Measurements from ENCODE around the gene TENM3.

The TENM3 gene

GRCh38 chr4:182454440-182455013, 211.3 kb downstream of the TENM3 start:
- DNase-seq (ENCODE audit: low spot score), result no peak

- no peak for DNase-seq (ENCODE audit: low spot score)
Observed at GRCh38 chr4:182465114-182465513, 221.9 kb downstream of the TENM3 start.

DNA sequence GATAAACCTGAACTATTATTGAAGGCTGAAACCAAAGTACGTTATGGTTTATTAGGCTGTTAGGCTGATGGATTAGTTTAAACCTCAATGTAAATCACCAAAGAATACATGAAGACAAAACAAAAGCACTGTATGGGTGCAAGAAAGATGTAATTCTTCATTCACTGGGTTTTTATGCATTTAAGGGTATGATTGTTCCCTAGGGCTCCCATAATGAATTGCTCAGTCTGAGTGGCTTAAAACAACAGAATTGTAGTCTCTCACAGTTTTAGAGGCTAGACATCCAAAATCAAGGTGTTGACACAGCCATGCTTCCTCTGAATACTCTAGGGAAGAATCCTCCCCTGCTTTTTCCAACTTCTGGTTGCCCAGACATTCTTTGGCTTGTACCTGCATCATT, 222.8 kb downstream of the TENM3 start:
- no peak for DNase-seq (ENCODE audit: low spot score)

- DNase-seq (ENCODE audit: low spot score), result no peak
Observed at GRCh38 chr4:182470215-182470614, 227.0 kb downstream of the TENM3 start.

GRCh38 chr4:182475539-182475938, 232.3 kb downstream of the TENM3 start:
- no peak for DNase-seq (ENCODE audit: low spot score)

GRCh38 chr4:182478475-182478874, 235.3 kb downstream of the TENM3 start:
- peak; percentile 39 for DNase-seq (ENCODE audit: low spot score)

- no peak for DNase-seq (ENCODE audit: low spot score)
Observed at GRCh38 chr4:182483685-182484084, 240.5 kb downstream of the TENM3 start.

GRCh38 chr4:182486881-182487280, 243.7 kb downstream of the TENM3 start:
- no peak for DNase-seq (ENCODE audit: low spot score)

- DNase-seq (ENCODE audit: low spot score), result no peak
Observed at GRCh38 chr4:182488896-182489295, 245.7 kb downstream of the TENM3 start.

DNA sequence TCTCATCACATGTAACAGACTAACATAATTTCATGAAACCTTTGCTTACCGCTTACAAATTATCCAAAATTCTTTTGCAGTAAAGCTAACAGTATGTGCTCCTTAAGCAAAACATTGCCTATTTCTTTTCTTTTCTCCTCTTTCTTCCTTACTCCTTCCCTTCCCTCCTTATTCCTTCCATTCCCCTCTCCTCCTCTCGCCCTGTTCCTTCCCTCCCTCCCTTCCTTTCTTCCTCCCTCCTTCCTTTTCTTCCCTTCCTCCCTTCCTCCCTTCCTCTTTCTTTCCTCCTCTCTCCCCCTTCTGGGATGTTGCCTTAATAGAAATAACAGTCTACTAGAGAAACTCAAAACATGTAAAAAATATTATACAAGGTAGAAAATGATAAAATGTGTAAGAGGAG, 246.4 kb downstream of the TENM3 start:
- DNase-seq (ENCODE audit: low spot score), result no peak

DNA sequence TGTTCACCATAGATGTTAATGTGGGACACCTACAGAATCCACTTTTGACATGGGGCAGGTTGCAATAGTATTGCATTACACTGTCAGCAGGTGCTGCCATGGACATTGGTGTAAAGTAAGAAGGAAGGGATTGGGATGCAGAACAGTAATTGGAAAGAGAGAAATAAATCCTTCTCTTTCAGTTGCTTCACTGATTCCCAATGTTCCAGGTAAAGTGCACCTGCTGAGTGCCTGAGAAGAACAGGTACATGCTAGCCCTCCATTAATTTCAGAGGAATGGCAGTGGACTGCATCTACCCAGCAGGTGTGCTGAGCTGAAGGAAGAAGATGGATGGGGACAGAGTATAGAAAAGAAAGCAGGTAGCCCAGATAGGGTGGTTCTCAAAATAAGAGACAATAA, 248.5 kb downstream of the TENM3 start:
- DNase-seq (ENCODE audit: low spot score), result no peak

GRCh38 chr4:182492423-182492822, 249.2 kb downstream of the TENM3 start:
- peak; percentile 31 for DNase-seq (ENCODE audit: low spot score)

DNA sequence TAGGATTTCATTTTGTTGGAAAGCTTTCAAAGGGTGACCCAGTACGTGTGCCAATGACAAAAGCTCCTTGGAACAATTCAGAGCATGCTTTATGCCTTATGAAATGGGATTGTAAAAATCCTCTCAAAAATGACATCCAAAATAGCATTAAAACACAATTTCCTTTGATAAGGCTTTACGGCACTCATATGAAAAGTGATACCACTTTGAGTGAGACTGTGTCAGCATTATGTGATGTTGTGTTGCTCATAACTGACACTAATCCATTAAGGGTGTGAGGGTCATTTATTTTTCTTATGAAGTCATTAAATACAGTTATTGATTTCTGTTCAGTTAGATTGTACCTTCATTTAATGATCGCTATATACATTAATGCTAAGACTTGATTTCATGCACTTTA, 250.2 kb downstream of the TENM3 start:
- DNase-seq (ENCODE audit: low spot score), result no peak

DNA sequence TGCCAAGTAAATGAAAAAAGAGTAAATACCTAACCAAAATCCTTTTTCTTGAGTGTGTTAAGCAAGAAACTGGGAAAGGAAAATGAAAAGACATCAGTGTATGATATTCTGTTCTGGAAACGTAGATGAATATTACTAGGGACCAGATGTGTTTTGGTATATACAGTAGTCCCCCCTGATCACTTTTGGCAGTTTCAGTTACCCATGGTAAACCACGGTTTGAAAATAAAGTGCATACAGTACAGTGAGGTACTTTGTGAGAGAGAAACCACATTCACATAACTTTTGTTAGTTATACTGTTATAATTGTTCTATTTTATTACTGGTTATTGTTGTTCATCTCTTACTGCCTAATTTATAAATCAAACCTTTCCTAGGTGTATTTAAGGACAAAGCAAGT, 250.9 kb downstream of the TENM3 start:
- DNase-seq (ENCODE audit: low spot score), result no peak

- DNase-seq (ENCODE audit: low spot score), result no peak
Observed at GRCh38 chr4:182495031-182495430, 251.8 kb downstream of the TENM3 start.

- DNase-seq (ENCODE audit: low spot score), result no peak
Observed at GRCh38 chr4:182495645-182496385, 252.6 kb downstream of the TENM3 start.

GRCh38 chr4:182496408-182496807, 253.2 kb downstream of the TENM3 start:
- no peak for DNase-seq (ENCODE audit: low spot score)

DNA sequence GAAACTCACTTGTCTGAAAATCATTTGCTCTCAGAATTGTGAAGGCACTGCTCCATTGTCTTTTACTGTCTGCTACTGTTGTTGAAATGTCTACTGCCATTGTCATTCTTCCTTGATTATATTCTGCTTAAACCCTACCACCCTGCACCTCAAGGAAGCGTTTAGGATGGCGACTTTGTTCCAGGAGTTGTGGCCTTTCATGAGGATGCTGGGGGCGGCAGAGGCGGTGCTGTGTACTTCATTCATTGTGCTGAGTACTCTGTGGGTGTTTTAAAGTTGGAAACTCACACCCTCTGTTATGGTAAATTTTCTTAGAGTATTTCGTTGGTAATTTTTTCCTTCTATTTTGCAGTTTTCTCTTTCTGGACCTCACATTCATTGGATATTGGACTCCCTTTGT, 258.9 kb downstream of the TENM3 start:
- DNase-seq (ENCODE audit: low spot score), result no peak

DNA sequence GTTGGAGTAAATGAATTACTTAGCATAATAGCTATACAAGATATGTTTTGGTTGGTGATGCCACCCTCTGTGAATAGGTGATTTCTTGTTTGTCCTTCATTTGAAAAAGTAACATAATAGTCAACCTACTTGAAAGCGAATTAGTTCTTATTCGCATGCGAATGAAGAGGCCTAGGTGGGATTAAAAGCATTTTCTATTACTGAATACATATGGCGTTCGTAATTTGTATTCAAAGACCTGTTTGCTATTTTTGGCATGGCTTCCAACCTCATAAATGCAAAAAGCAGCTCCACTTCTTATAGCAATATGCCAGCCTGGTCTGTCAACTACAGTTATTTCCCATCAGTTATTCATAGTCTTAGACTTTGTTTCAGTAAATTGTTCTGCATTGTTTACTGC, 261.3 kb downstream of the TENM3 start:
- no peak for DNase-seq (ENCODE audit: low spot score)

- DNase-seq (ENCODE audit: low spot score), result peak; percentile 10
Observed at GRCh38 chr4:182507805-182508204, 264.6 kb downstream of the TENM3 start.

- DNase-seq (ENCODE audit: low spot score), result no peak
Observed at GRCh38 chr4:182510836-182511235, 267.6 kb downstream of the TENM3 start.

- no peak for DNase-seq (ENCODE audit: low spot score)
Observed at GRCh38 chr4:182513587-182514291, 270.5 kb downstream of the TENM3 start.

- DNase-seq (ENCODE audit: low spot score), result no peak
Observed at GRCh38 chr4:182518421-182518820, 275.2 kb downstream of the TENM3 start.

Measured in AG20443 (cell line).